ENCODE results near the gene TMEM271.
"Not testable (repeated sequence)": the region's sequence is repeated elsewhere in the genome, so short reads cannot be mapped to it uniquely, and the experiment has no call there.

TMEM271 gene

DNA sequence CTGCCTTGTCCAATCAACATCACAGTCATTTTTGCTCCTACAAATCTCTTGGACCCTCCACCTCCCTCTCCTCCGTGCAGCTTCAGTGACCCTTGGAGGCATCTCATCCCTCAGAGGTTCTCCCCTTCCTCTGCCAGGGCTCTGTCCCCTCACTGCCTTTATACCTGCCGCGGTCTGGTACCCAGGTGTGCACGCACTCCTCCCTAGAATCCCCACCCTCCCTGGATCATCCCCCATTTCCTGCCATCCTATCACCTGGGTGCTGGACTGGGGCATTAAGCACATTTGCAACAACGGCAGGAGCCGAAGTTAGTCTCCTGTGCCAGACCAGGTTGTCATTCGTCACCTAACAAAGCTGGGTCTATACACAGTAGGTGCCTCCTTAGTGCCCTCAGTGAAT, 10.1 kb downstream of the TMEM271 start:
- DNase-seq (ENCODE audit: low read depth in 2 of 3, low spot score in 2 of 3) = no peak

DNA sequence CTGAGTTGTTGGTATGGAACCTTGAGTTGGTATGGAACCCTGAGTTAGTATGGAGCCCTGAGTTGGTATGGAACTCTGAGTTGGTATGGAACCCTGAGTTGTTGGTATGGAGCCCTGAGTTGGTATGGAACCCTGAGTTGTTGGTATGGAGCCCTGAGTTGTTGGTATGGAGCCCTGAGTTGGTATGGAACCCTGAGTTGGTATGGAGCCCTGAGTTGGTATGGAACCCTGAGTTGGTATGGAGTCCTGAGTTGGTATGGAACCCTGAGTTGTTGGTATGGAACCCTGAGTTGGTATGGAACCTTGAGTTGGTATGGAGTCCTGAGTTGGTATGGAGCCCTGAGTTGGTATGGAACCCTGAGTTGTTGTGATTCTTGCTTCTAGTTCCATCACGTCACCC, 10.5 kb downstream of the TMEM271 start:
- not testable (repeated sequence) for DNase-seq (ENCODE audit: low read depth in 2 of 3, low spot score in 2 of 3)

DNA sequence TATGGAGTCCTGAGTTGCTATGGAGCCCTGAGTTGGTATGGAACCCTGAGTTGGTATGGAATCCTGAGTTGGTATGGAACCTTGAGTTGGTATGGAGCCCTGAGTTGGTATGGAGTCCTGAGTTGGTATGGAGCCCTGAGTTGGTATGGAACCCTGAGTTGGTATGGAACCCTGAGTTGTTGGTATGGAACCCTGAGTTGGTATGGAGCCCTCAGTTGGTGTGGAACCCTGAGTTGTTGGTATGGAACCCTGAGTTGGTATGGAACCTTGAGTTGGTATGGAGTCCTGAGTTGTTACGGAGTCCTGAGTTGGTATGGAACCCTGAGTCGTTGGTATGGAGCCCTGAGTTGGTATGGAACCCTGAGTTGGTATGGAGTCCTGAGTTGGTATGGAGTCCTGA, 13.6 kb downstream of the TMEM271 start:
- DNase-seq (ENCODE audit: low read depth in 2 of 3, low spot score in 2 of 3) = not testable (repeated sequence)

DNA sequence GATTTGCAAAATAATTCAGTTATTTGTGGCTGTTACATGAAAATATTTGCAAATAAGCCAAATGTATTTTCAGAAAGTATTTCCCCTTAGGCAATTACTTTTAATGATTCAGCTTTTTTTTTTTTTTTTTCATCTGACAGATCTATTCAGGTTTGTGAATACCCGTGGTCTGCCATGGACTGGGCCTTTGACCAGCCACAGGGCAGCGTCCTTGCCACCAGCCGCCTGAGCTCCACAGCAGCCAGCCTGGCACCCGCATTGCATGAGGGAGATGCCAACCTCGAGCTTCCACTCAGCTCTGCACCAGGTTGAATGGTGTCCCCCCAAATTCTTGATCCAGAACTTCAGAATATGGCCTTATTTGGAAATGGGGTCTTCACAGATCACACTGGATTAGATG, 14.7 kb downstream of the TMEM271 start:
- no peak for DNase-seq (ENCODE audit: low read depth in 2 of 3, low spot score in 2 of 3)

DNA sequence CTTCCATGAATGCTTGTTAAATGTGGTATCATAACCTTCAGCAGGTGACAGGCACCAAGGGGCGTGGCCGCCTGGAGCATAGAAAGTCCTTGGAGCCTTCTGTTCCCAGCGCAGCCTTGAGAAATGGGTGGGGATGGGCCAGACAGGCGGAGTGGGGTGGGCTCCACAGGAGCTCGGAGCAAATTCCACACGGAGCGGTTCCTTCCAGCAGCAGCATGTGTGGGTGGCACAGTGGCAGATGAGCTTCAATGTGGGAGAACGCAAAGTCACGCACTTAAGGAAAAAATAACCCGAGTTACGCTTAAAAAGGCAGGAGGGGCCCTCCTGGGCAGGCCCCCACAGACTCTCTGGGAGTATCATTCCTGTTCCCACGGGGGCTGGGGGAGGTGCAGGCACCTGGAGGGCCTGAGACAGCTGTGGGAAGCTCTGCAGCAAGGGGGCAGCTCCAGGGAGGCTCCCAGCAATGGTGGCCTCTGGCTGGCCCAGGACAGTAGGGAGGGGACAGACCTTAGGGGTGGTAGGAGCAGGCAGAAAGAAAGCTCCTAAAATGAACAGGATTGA, 15.3 kb downstream of the TMEM271 start:
- no peak for DNase-seq (ENCODE audit: low read depth in 2 of 3, low spot score in 2 of 3)

DNA sequence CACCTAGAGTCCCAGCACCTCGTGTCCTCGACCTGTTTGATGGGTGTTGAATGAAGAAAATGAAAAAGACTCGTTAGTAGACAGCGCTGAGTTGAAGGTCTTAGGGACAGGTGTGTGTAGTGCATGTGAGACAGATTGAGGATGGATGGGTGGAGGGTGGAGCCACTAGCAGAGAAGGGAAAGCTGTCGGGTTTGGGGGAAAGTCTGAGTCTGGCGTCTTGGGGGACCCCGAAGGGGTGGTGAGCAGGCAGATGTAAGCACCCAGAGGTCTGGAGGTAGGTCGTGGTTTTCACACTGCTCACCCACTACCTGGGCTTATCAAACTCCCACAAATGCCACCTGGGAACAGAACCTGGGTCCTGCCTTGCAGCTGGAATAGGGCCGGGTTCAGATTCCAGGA, 16.0 kb downstream of the TMEM271 start:
- DNase-seq (ENCODE audit: low read depth in 2 of 3, low spot score in 2 of 3) = no peak

DNA sequence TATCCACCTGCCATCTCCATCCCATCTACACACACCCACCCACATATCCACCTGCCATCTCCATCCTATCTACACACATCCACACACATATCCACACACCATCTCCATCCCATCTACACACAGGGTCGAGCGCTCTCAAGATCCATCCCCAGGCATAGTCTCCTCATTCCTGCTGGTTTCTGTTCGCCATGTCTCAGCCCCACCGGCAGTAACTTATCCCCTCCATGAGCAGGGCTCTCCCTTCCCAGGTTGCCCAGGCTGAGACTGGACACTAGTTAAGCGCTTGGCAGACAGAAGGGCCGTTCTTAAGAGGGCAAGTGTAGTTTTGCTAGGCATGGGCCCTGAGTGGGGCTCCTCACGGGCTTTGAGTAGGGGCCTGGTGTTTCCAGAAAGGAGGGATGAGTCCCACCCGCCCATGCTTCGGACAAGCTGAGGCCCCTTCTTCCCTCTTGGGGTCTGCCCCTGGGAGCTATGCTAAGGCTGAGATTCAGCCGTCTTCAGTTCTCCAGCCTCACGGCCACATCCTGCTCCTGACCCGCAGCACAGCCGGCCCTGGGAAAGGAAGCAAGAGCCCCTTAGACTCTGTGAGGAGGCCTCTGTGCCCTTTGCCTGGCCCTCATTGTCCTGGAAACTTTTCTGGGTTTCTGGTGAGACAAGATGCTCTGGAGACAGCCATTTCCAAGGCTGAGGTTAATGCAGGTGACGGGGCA, 20.4 kb downstream of the TMEM271 start:
- DNase-seq (ENCODE audit: low read depth in 2 of 3, low spot score in 2 of 3) = no peak

DNA sequence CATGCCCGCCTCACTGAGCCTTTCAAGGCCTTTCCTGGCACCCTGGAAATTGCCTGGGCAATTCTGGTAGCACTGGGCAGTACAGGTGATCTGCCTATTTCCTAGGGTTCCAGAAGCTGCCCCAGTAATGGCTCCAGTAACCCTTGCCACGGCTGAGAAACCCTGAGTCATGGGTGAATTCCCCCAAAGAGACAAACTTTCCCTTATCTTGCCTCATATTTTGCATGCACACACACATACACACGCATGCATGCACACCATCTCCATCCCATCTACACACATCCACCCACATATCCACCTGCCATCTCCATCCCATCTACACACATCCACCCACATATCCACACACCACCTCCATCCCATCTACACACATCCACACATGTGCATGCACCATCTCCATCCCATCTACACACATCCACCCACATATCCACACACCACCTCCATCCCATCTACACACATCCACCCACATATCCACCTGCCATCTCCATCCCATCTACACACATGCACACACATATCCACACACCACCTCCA, 21.2 kb downstream of the TMEM271 start:
- not testable (repeated sequence) for DNase-seq (ENCODE audit: low read depth in 2 of 3, low spot score in 2 of 3)

DNA sequence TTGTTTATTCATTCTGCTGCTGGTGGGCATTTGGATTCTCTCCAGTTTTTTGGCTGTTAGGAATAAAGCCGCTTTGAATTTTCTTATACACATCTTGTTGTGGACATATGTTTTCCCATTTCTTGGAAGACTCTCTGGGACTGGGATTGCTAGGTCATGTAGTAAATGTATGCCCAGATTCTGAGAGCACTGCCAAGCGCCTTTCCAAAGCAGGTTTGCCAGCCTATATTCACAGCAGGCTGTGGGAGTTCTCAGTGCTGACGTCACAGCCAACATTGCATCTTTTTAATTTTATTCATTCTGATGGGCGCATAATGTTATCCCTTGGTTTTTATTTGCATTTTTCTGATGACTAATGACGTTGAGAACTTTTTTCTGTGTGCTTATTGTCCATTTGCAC, 24.1 kb downstream of the TMEM271 start:
- DNase-seq (ENCODE audit: low read depth in 2 of 3, low spot score in 2 of 3) = no peak

DNA sequence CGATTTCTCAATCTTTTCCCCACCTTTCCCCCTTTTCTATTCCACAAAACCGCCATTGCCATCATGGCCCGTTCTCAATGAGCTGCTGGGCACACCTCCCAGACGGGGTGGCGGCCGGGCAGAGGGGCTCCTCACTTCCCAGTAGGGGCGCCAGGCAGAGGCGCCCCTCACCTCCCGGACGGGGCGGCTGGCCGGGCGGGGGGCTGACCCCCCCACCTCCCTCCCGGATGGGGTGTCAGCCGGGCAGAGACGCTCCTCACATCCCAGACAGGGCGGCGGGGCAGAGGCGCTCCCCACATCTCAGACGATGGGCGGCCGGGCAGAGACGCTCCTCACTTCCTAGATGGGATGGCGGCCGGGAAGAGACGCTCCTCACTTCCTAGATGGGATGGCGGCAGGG, 25.8 kb downstream of the TMEM271 start:
- DNase-seq (ENCODE audit: low read depth in 2 of 3, low spot score in 2 of 3) = not testable (repeated sequence)

DNA sequence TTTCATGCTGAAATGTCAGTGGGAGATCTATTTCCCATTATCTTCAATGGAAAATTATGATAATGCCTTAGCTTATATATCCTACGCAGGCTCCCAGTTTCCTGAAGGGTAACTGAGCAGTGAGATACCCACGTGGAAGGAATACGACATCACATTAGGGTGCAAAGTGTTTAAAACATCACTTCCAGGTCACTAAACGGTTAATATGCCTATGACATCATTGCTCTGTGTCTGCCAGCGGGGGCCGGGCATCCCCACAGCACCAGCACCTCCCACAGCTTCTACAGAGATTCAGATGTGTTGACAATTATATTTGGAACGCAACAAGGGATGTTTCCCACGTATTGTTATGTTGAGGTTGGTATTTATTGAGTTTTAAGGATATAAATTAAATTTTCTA, 27.1 kb downstream of the TMEM271 start:
- DNase-seq (ENCODE audit: low read depth in 2 of 3, low spot score in 2 of 3) = no peak

DNA sequence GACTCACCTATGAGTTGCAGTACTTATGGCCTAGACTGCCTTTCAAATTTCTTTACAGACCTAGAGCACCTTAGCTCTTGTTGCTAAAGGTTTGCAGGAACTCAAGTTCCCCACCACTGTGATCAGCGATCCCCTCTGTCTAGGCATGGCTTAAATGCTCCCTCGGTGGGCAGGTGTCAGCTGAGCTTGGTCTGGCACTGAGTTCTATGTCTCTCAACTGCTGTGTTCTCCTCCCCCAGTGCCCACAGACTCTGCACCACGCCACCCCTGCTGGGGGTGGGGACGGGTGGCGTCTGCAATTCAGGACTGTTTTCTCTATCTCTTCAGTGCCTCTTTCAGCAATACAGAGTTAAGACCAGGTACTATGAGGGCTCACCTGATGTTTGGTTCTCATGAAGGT, 30.5 kb downstream of the TMEM271 start:
- DNase-seq (ENCODE audit: low read depth in 2 of 3, low spot score in 2 of 3) = no peak

DNA sequence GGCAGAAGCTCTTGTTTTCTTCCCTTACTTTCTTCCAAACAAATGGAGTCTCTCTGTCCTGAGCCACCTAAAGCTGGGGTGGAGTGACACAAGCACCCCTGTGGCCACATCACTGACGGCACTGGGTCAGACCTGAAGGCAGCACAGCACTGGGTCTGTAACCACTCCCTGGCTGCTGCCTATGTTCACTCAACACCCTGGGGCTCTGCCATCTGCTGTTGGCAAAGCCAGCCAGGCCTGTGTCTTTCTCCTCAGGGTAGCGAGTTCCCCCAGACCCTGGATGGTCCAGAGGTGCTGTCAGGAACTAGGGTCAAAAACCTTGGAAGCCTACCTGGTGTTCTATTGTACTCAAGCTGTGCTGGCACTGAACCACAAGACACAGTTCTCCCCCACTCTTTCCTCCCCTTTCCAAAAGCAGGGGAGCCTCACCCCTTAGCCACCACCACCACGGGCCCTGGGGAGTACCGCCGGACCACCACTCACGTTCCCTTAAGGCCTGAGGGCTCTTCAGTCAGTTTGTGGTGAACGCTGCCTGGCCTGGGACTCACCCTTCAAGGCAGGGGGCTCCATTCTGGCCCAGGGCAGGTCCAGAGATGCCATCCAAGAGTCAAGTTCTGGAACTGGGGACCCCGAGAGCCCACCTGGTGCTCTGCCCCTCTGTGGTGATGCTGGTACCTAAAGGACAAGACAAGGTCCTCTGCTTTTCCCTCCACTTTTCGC, 31.5 kb downstream of the TMEM271 start:
- no peak for DNase-seq (ENCODE audit: low read depth in 2 of 3, low spot score in 2 of 3)

DNA sequence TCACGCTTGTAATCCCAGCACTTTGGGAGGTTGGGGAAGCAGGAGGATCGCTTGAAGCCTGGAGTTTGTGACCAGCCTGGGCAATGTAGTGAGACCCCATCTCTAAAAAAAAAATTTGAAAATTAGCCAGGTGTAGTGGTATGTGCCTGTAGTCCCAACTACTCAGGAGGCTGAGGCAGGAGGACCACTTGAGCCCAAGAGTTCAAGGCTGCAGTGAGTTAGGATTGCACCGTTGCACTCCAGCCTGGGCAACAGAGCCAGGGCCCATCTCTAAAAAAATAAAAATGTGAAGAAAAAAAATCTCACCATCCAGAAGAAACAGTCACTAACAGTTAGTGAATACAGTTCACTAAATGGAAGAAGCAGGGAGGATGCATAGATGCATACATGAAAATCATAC, 34.8 kb downstream of the TMEM271 start:
- no peak for DNase-seq (ENCODE audit: low read depth in 2 of 3, low spot score in 2 of 3)

DNA sequence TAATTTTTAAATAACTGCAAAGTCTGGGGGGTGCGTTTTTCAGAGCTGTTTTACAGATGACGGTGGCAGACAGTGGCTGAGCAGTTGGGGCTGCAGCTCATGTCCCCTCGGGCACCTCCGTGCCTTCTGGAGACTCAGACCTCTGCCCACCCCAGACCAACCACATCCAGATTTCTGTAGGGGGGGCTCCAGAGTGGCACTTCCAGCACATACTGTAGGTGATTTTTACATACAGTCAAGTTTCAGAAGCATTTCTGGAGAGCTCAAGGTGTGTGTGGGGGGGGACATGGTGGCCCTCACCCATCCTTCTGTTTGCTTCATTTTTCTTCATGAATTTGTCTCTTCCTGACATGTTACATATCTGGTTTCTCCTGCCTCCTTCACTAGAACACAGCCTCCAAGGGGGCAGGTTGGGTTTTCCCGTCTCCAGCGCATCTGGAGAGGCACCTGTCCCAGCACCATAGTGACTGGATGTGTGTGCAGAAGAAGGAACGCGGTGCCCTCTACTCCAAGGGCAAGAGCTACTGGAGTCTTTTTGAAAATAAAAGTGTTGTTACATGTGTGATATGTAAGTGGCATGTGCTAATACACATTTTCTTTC, 37.5 kb downstream of the TMEM271 start:
- no peak for DNase-seq (ENCODE audit: low read depth in 2 of 3, low spot score in 2 of 3)

DNA sequence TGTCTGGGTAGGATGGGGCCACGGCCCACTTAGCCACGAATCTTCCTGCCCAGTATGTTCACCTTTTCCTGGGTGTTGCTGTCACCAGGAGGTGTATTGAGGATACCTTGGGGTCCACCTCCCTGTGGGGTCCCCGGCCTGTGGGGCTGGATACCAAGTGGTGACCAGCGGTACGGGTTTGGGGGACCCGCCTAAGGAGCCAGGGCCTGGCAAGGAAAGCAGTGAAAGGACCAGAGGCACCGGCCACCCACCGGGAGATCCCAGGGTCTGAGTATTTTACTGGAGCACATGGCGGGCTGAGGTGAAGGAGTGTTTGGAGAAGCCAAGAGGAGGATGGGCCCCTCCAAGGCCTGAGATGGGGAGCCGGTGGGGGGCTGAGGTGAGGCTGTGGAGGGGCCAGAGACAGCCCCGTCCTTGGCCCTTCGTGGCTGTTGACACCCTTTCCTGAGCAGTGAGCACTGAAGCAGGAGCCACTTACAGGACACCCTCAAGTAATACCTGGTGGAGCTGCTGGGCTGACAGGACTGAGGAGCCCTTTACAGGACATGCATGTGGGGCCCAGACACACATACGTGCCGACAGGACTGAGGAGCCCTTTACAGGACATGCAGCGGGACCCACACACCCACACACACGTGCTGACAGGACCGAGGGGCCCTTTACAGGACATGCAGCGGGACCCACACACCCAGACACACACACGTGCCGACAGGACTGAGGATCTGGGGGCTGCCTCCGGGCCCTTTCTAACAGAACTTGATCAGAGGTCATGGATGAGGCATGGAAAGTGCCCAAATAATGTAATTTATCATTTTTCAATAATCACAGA, 38.4 kb downstream of the TMEM271 start:
- no peak for DNase-seq (ENCODE audit: low read depth in 2 of 3, low spot score in 2 of 3)

DNA sequence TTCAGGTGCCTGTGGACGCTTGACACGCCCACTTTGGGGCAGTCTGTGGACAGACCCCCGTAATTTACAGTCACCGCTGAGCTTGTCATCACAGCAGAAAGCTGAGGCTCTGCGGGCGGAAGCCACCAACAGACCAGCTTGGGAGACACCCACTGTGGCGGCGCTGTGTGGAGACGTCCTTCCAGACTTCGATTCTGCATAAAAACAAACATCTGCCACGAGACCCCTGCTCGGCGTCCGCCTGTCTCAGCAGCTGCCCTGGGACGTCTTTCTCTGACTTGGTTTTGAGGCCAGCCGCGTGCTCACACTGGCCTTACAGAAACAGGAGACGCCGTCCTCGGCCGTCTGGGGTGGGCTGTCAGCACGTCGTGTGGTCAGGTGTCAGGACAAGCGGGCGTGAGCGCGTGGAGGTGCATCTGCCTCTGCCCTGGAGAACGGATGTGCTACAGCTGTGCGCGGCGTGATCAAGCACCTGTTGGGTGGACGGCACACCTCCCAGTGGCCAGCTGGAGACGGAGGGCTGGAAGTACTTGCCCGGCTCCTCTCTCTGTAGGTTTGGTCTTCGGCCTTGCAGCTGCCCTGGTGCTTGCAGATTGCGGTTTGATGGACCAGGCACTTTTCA, 39.6 kb downstream of the TMEM271 start:
- DNase-seq (ENCODE audit: low read depth in 2 of 3, low spot score in 2 of 3) = no peak

DNA sequence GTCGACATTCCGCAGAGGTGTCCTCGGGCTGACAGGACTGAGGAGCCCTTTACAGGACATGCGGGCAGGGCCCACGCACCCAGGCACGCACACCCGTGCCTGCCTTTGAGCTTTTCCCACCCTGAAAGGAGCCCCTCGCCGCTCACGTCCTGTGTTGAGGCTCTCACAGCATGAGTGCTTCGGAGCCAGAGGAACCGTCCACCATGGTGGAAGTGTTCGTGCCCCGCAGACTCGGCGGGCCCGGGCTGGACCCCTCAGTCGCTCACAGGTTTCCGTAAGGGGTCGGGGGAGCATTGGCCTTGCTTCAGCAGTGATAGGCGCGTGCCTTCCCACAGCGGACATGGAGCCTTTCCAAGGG, 40.2 kb downstream of the TMEM271 start:
- no peak for DNase-seq (ENCODE audit: low read depth in 2 of 3, low spot score in 2 of 3)

DNA sequence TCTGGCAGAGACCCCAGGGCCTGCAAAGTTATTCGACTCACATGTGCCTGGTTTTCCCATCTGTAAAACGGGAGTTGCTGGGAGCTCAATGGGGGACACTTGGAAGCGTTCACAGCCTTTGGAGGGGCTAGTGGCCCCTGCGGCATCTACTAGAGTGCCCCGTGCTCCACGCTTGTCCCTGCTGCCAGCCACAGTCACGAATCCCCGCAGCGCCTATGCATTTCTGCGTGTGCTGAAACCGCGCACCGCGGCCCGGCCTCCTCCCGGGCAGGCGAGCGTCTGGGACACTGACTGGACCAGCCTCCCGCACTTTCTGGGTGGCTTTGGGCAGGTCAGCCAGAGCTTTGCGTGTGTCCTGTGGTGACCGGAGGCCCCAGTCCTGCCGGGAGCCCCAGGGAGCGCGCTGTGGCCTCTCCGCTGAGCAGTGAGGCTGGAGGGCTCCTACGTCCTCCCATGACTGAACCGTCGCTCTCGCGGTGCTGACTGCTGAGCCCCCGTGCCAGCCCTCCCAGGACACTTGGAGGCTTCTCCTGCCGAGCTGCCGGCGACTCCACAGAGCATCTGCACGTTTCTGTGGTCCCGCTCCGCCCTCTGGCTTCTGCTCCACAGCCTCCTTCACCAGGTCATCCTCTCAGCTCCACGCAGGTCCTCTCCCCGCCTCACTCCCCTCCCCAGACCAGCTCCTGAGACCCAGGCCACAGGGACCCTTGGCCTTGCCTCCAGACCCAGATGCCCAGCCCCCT, 40.7 kb downstream of the TMEM271 start:
- DNase-seq (ENCODE audit: low read depth in 2 of 3, low spot score in 2 of 3) = no peak

DNA sequence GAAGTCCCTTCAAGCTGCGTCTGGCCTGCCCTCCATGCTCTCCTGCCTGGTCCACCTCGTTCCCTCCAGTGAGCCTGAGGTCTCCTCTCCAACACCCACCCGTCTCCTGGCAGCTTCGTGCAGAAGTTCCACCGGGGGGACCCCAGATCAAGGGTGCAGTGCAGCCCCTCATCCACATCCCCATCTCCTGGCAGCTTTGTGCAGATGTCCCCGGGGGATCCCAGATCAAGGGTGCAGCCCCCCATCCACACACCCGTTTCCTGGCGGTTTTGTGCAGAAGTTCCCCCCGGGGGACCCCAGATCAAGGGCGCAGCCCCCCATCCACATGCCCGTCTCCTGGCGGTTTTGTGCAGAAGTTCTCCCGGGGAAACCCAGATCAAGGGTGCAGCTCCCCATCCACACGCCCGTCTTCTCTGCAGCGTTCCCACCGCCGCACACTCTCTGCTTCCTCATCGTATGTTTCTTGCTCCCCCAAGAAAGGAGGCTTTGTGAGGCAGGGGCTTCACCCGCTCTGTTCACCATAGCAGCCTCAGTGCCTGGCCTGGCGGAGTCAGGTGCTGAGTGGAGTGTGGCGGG, 41.4 kb downstream of the TMEM271 start:
- DNase-seq (ENCODE audit: low read depth in 2 of 3, low spot score in 2 of 3) = no peak
